ENCODE results near the gene RTN4. TPM values are rescaled to one million over a fixed set of nuclear protein-coding genes. Genes with fewer than 3 reads are reported as not detected.
A peak's percentile ranks its signal among the peaks of the same experiment; 100 is the strongest.

RTN4 gene
- total RNA-seq, 4 donors from 2014 or later = 183 to 259 (median 244) TPM

- Histone ChIP-seq H3K9me3 (no peaks in the 10 kb centered on the region), H3K36me3 (no peaks in the 10 kb centered on the region), H3K27me3 (no peaks in the 10 kb centered on the region), H3K4me1 (peaks cover 19 to 22% of the 10 kb centered on the region in 2 donors), H3K27ac (no peak overlapping the region), H3K4me3 (no peak overlapping the region)
- no peak for ATAC-seq
- no peak for DNase-seq
- intact Hi-C loops (cut with DNase I; ENCODE audit: low total_unique reads) = loop anchor here (1.0 kb wide), 1 partner anchor 10 kb away; no protein-coding TSS in a partner anchor
- TF ChIP-seq CTCF (IDR thresholded peaks at IDR 0.05 in 4 of 5, conservative IDR thresholded peaks at IDR 0.05 in 1 of 5) = no peak
- in situ Hi-C loops (cut with MboI; ENCODE audit: low sequenced_read_pairs in 4 of 4) = no loop called here
Observed at GRCh38 chr2:54950811-54951210, 99.4 kb downstream of the RTN4 start.

GRCh38 chr2:54949431-54949830 is 100.8 kb downstream of the RTN4 start:
- TF ChIP-seq POLR2A (IDR thresholded peaks at IDR 0.05) (no peak), CTCF (IDR thresholded peaks at IDR 0.05 in 4 of 5, conservative IDR thresholded peaks at IDR 0.05 in 1 of 5) (no peak)
- Histone ChIP-seq H3K4me1 (peaks cover 22 to 27% of the 10 kb centered on the region in 2 donors), H3K36me3 (no peaks in the 10 kb centered on the region), H3K9me3 (no peaks in the 10 kb centered on the region), H3K27me3 (no peaks in the 10 kb centered on the region), H3K27ac (no peak overlapping the region), H3K4me3 (no peak overlapping the region)
- intact Hi-C loops (cut with DNase I; ENCODE audit: low total_unique reads) (no loop called here), in situ Hi-C loops (cut with MboI; ENCODE audit: low sequenced_read_pairs in 4 of 4) (no loop called here)
- DNase-seq (no peak), ATAC-seq (no peak)

GRCh38 chr2:54948120-54948519 is 102.1 kb downstream of the RTN4 start:
- no peaks in the 10 kb centered on the region for H3K27me3 ChIP-seq
- intact Hi-C loops (cut with DNase I; ENCODE audit: low total_unique reads) = no loop called here

GRCh38 chr2:54947646-54948045 is 102.6 kb downstream of the RTN4 start:
- ATAC-seq = no peak
- in situ Hi-C loops (cut with MboI; ENCODE audit: low sequenced_read_pairs in 4 of 4) (no loop called here), intact Hi-C loops (cut with DNase I; ENCODE audit: low total_unique reads) (loop anchor here (2.0 kb wide), 2 partner anchors 21 to 285 kb away; partner anchors contain the start of genes CLHC1 and RPS27A)
- Histone ChIP-seq H3K27me3 (no peaks in the 10 kb centered on the region), H3K4me1 (peaks cover 22 to 27% of the 10 kb centered on the region in 2 donors), H3K9me3 (no peaks in the 10 kb centered on the region), H3K27ac (peak overlapping the region in 2 of 4 donors; percentile 91 to 93), H3K36me3 (no peaks in the 10 kb centered on the region), H3K4me3 (no peak overlapping the region)
- TF ChIP-seq POLR2A (IDR thresholded peaks at IDR 0.05) = no peak
- no peak for TF ChIP-seq CTCF (IDR thresholded peaks at IDR 0.05 in 4 of 5, conservative IDR thresholded peaks at IDR 0.05 in 1 of 5)
- no peak for DNase-seq

More at GRCh38 chr2:54948120-54948519, 102.1 kb downstream of the RTN4 start:
- DNase-seq (no peak), ATAC-seq (no peak)
- in situ Hi-C loops (cut with MboI; ENCODE audit: low sequenced_read_pairs in 4 of 4) = no loop called here
- TF ChIP-seq POLR2A (IDR thresholded peaks at IDR 0.05) (no peak), CTCF (IDR thresholded peaks at IDR 0.05 in 4 of 5, conservative IDR thresholded peaks at IDR 0.05 in 1 of 5) (no peak)
- Histone ChIP-seq H3K36me3 (no peaks in the 10 kb centered on the region), H3K4me1 (peaks cover 22 to 27% of the 10 kb centered on the region in 2 donors), H3K27ac (peak overlapping the region in 1 of 4 donors; percentile 93), H3K4me3 (no peak overlapping the region), H3K9me3 (no peaks in the 10 kb centered on the region)

GRCh38 chr2:54947136-54947535 is 103.1 kb downstream of the RTN4 start:
- TF ChIP-seq CTCF (IDR thresholded peaks at IDR 0.05 in 4 of 5, conservative IDR thresholded peaks at IDR 0.05 in 1 of 5) = no peak
- TF ChIP-seq POLR2A (IDR thresholded peaks at IDR 0.05) = no peak
- in situ Hi-C loops (cut with MboI; ENCODE audit: low sequenced_read_pairs in 4 of 4) = no loop called here
- Histone ChIP-seq H3K36me3 (no peaks in the 10 kb centered on the region), H3K4me3 (no peak overlapping the region), H3K9me3 (no peaks in the 10 kb centered on the region), H3K27me3 (no peaks in the 10 kb centered on the region), H3K4me1 (peaks cover 22 to 27% of the 10 kb centered on the region in 2 donors), H3K27ac (peak overlapping the region; percentile 91 to 95 (median 94))
- DNase-seq (no peak), ATAC-seq (no peak)
- intact Hi-C loops (cut with DNase I; ENCODE audit: low total_unique reads) = loop anchor here (2.0 kb wide), 2 partner anchors 22 to 286 kb away; partner anchors contain the start of genes CLHC1 and RPS27A

Measured in gastrocnemius medialis (tissue), 4 donors.